ENCODE measurements around the gene ZBTB21.

GRCh38 chr21:41956926-41957729 lies 53.0 kb downstream of the ZBTB21 start:
- TF ChIP-seq EZH2 (IDR thresholded peaks at IDR 0.05; ENCODE audit: low read length, missing control alignments) (no peak), CTCF (conservative IDR thresholded peaks at IDR 0.05 in 1 of 2, IDR thresholded peaks at IDR 0.05 in 1 of 2; ENCODE audit: low read depth in 1 of 2, low read length in 2 of 2) (no peak)
